ENCODE data around the gene RB1.

Gene RB1

DNA sequence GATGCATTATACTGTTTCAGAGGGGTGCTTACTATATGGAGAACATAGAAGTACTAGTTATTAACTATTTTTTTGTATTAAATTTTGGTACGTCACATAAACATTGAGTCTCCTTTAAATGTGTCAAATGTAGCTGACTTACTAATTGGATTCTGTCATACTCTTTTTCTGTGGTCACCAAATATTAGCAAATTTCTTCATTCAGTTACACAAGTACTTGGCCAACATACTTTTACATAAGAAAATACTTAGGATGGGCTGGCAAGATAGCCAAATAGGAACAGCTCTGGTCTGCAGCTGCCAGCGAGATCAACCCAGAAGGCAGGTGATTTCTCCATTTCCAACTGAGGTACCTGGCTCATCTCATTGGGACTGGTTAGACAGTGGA is 90.1 kb downstream of the RB1 start:
- DNase-seq (ENCODE audit: low read depth, low spot score): no peak
- CTCF ChIA-PET: no interaction called here
- H3K4me3 ChIP-seq (ENCODE audit: low read depth, low read length): no peak overlapping the region
- POLR2A ChIA-PET: no interaction called here
- TF ChIP-seq, protein P1, sequence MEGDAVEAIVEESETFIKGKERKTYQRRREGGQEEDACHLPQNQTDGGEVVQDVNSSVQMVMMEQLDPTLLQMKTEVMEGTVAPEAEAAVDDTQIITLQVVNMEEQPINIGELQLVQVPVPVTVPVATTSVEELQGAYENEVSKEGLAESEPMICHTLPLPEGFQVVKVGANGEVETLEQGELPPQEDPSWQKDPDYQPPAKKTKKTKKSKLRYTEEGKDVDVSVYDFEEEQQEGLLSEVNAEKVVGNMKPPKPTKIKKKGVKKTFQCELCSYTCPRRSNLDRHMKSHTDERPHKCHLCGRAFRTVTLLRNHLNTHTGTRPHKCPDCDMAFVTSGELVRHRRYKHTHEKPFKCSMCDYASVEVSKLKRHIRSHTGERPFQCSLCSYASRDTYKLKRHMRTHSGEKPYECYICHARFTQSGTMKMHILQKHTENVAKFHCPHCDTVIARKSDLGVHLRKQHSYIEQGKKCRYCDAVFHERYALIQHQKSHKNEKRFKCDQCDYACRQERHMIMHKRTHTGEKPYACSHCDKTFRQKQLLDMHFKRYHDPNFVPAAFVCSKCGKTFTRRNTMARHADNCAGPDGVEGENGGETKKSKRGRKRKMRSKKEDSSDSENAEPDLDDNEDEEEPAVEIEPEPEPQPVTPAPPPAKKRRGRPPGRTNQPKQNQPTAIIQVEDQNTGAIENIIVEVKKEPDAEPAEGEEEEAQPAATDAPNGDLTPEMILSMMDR (IDR thresholded peaks at IDR 0.05; ENCODE audit: insufficient read depth, low read length, missing control alignments): no peak

DNA sequence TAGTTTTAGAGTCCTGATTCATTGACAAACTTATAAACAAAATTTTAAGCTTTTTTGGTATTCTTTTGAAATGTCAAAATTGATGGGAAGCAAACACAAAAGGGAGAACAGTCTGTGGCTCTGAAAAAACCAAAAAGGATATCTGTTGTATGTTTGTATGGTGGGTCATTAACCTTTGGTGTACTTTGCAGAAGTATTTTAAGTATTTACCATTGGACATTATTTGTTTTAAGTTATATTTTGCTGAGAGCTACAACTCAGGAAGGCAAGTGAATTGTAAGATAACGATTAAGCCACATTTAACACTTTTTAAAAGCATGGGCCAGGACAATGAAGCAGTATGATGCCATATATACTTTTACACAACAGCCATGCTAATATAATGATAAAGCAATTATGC is 94.2 kb downstream of the RB1 start:
- TF ChIP-seq, protein P1 (IDR thresholded peaks at IDR 0.05; ENCODE audit: insufficient read depth, low read length, missing control alignments): no peak
- no peak for DNase-seq (ENCODE audit: low read depth, low spot score)
- CTCF ChIA-PET: interaction anchor here (0.9 to 1.6 kb wide), 3 partner anchors 64 to 183 kb away, joined by 3 to 8 read pairs (median 7); no protein-coding TSS in a partner anchor
- POLR2A ChIA-PET: no interaction called here
- no peak overlapping the region for H3K4me3 ChIP-seq (ENCODE audit: low read depth, low read length)

DNA sequence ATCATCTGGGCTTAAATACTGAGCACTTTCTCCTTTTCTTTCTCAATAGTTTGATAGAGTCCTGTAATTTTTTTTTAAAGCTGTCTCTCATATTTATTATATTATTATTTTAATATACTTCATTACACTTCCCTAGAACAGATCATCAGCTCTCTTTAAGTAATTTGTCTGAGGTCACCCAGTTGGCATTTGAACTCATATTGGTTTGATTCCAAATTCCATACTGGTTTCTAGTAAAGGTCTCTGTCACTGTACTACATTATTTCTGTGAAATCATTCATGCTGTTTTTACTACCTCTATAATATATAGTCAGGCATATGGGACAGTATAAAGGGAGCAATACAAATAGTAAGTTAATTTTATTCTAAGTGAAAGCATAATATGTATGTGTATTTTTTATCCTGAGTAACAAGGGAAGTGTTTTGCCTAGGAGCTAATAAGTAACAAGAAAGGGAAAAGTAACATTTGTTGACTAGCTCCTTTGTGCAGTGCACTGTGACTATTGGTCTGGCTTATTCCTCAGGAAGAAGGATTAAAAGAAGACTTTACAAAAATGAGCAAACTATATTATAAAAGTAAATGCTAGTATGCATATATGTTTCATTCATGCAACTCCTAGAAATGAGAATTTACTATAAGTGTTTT is 95.0 kb downstream of the RB1 start:
- no peak overlapping the region for H3K4me3 ChIP-seq (ENCODE audit: low read depth, low read length)
- CTCF ChIA-PET: interaction anchor here (0.9 to 1.6 kb wide), 4 partner anchors 16 to 182 kb away, joined by 3 to 8 read pairs (median 5); no protein-coding TSS in a partner anchor
- TF ChIP-seq, protein P1 (IDR thresholded peaks at IDR 0.05; ENCODE audit: insufficient read depth, low read length, missing control alignments): no peak
- POLR2A ChIA-PET: interaction anchor here (0.6 kb wide), 1 partner anchor 60 kb away, joined by 3 read pairs; no protein-coding TSS in a partner anchor
- no peak for DNase-seq (ENCODE audit: low read depth, low spot score)

DNA sequence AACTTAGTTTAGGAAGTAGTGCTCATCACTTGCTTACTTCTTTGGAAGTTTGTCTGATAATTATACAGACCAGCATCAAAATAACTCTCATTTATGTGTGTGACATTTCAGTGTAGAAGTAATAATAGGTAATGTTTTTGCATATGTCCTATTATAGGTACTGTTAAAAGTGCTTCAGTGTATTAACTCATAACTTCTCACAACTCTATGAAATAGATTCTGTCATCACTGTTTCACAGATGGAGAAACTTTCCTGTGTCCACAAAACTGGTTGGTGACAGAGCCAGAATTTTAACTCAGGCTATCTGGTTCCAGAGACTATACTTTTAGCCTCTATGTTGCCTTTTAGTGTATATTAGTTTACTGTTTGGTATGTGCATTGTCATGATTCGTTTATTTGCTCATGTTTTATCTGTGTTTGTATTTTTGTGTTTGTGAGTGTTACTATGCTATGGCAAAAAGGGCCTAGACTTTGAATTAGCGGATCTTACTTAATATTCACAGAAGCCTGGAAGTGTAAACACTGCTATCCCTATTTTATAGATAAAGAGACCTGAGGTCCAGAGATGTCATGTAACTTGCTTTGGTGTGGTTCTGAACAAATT is 96.6 kb downstream of the RB1 start:
- TF ChIP-seq, protein P1 (IDR thresholded peaks at IDR 0.05; ENCODE audit: insufficient read depth, low read length, missing control alignments): no peak
- no peak for DNase-seq (ENCODE audit: low read depth, low spot score)
- ChIA-PET CTCF (interaction anchor here (1.4 kb wide), 1 partner anchor 15 kb away, joined by 3 read pairs; no protein-coding TSS in a partner anchor), POLR2A (no interaction called here)
- no peak overlapping the region for H3K4me3 ChIP-seq (ENCODE audit: low read depth, low read length)

DNA sequence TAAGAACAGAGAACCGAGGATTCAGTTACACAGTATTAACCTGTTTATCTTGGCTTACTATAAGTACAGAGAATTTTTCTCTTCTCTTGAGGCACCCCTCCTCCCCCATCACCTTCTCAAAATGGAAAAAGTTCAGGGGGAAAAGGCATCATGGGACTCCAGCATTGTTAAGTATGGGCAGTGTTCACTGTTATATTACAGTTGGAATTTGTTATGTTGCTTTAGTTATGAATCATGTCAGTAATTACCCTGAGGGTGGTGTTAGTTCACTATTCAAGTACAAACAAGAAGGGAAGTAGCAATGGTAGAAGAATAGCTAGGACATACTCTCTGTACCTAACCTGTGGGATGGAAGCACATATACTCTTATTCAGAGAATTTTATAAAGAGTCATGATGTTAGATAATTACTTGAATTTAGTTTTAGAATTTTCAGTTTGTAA is 97.3 kb downstream of the RB1 start:
- TF ChIP-seq, protein P1 (IDR thresholded peaks at IDR 0.05; ENCODE audit: insufficient read depth, low read length, missing control alignments): no peak
- ChIA-PET POLR2A (no interaction called here), CTCF (interaction anchor here (1.0 kb wide), 1 partner anchor 179 kb away, joined by 3 read pairs; no protein-coding TSS in a partner anchor)
- no peak overlapping the region for H3K4me3 ChIP-seq (ENCODE audit: low read depth, low read length)
- DNase-seq (ENCODE audit: low read depth, low spot score): peak; percentile 51

DNA sequence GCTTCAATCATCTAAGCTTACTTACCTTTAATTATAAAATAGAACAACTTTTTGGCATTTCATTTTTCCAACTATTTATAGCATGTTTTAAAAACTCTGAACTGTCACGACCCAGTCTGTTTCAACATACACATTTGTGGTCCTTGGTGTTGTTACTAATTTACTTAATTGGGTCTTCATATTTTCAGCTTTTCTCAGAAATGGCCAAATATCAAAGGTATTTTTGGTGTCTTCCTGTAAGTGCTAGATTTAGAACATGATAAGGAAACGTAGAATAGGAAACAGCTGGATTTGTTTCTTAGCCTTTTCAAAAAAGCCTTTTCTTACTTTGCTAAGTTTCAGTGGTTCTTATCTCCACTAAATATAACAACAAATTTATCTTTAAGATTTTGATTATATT is 97.9 kb downstream of the RB1 start:
- TF ChIP-seq, protein P1 (IDR thresholded peaks at IDR 0.05; ENCODE audit: insufficient read depth, low read length, missing control alignments): no peak
- ChIA-PET POLR2A (no interaction called here), CTCF (interaction anchor here (1.0 kb wide), 1 partner anchor 178 kb away, joined by 3 read pairs; no protein-coding TSS in a partner anchor)
- DNase-seq (ENCODE audit: low read depth, low spot score): no peak
- H3K4me3 ChIP-seq (ENCODE audit: low read depth, low read length): no peak overlapping the region
